GM18909 (cell line): ENCODE results near the gene SLCO2A1.

Experiments used
- ATAC-seq: cut with Tn5 transposase; IDR thresholded peaks from one replicate; pipeline ENCODE4 v1.9.1; 2021; ENCODE audit warnings: mild to moderate bottlenecking; ENCODE audit not compliant: unreplicated experiment, poor library complexity

The SLCO2A1 gene

GRCh38 chr3:134003066-134003465 lies 26.7 kb downstream of the SLCO2A1 start:
- no peak for ATAC-seq

DNA sequence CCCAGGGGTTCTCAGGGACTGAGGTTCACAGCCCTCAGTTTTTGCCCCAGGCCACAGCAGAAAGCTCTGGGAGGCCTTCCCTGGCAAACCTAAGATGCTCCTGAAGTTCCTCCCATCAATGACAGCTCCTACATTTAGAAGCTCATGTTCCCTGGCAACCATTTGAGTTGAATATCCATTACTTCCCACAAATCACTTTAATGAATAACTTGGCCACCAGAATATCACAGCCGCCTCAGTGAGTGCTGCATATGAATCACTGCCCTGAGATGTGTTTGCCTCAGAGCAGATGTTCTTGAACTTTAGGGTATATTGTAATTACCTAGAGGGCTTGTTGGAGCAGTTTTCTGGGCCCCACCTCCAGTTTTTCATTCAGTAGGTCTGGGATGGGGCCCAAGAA lies 27.4 kb downstream of the SLCO2A1 start:
- ATAC-seq: no peak

- ATAC-seq: no peak
Measured at GRCh38 chr3:134001251-134001650, 28.5 kb downstream of the SLCO2A1 start.

DNA sequence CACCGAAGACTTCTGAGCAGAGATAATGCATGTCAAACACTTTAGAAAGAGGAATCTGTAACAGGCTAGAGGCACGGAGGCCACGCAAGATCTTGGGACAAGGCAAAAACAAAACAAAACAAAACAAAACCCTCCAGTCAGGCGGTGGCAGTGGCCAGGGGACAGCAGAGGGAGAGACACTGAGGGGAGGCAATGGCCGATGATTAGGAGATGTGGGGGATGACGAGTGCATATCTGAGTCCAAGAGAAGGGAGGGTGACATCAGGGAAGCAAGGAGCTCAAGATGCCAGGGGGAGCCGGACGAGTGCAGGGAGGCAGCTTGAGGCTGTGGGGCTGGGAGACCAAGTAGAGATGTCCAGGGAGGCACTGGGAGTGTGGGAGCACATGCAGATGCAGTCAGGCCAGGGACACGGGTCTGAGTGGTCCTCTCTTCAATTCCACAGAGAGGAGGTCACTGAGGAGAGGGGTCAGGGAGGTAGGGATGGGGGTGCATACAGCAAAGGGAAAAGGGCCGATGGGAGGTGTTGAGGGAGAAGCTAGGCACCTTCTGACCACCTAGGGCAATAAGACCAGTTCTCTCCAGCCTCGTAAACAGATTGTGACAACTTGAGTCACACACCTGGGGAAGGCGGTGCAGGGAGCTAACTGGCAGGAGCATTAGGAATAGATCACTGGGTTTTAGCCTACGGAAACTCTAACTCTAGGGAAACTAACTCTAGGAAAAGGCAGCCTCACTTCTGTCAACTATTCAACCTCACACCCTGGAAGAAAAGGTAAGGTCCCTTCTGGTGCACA lies 29.6 kb downstream of the SLCO2A1 start:
- no peak for ATAC-seq

GRCh38 chr3:133998691-133999241 lies 31.0 kb downstream of the SLCO2A1 start:
- ATAC-seq: no peak

- no peak for ATAC-seq
Measured at GRCh38 chr3:133997871-133998635, 31.7 kb downstream of the SLCO2A1 start.

GRCh38 chr3:133996996-133997395 lies 32.7 kb downstream of the SLCO2A1 start:
- ATAC-seq: no peak

GRCh38 chr3:133996251-133996661 lies 33.5 kb downstream of the SLCO2A1 start:
- ATAC-seq: no peak

DNA sequence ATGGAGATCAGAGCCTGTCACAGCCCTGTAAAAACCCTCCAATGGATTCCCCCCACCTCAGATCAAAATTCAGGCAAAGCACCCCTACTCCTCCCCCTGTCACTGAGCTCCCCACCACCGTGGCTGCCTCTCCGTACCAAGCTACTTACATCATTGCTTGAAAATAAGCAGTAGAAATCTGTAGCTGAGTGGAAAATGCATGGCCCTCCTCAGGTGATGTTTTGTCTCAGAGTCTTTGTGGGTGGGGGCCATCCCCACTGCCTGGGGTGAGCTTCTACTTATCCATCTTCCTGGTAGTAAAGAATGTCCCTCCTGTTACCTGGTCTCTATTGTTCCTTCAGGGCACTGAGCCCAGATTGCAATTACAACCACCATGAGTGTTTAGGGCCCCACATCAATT lies 34.5 kb downstream of the SLCO2A1 start:
- ATAC-seq: no peak

DNA sequence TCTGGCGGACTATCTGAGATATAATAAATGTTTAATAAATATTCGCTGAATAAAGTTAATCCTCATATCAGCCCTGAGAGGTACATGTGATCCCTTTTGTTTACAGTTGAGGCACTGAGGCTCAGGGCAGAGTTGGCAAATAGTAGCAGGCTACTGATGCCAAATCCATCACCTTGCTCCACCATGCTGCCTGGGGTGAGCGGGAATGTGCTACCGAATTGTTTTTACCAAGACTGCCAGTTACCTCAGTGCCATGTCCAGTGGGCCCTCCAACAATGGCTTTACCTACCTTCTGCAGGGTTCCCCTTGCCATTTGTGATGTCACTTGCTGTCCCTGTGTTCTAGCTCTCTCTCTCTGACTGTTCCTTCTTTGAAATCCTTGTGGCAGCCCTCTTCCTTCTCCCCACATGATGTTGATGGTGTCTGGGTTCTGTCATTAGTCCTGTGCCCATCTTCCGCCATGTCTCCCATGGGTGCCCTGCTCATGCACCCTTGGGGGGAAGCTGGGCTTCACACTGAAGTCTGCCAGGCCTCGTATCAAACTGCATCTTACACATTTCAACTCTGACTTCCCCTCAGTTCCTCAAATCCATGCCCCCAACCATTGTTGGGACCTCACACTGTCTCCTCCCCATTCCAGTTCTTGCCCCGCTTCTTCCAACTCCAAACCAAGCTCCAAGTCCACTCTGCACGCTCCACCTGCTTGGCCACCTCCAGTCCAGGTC lies 35.4 kb downstream of the SLCO2A1 start:
- no peak for ATAC-seq

DNA sequence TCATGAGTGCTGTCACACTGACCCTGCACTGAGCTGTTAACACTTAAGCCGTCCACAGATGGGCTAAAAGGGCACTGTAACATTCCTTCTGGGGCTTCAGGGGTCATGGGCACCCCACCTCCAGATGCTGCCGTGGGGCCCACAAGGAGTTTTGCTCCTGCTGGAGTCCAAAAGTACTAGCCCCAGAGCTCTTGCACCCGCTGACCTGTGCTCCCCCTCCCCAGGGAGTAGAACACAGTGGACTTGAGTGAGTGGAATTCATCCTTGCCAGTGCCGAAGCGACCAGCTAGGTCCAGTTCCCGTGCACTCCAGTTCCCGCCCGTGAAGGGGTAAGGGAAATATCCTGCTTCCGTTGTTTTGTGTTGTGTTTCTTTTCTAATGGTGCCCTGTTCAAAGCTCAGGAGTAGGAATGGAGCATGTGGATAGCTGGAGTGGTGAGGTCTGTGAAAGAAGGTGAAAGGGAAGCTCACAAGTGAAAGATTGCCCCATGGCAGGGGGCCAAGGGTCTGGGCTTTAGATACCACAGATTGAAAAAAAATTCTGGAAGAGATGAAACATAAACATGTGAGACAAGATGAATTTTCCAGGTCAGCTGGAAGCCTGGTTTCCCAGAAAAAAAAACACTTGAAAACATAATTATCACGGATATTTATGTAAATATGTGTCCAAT lies 36.6 kb downstream of the SLCO2A1 start:
- ATAC-seq: no peak

DNA sequence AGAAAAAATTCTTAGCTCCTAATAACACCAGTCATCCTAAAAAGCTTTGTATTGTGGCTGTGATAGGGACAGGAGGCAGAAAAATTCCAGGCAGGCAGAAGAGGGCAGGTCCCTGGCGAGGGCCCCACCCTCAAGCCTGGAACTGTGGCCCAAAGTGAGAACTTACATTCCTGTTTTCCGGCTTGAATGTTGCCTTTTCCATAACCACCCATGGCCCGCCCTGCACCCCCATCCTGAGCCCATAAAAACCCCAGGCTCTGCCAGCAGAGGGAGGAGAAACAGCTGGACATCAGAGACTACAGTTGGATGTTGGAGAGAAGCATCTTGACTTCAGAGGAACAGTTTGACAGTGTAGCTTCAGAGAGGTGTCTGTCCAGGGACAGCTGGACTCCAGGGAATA lies 37.3 kb downstream of the SLCO2A1 start:
- ATAC-seq: no peak

DNA sequence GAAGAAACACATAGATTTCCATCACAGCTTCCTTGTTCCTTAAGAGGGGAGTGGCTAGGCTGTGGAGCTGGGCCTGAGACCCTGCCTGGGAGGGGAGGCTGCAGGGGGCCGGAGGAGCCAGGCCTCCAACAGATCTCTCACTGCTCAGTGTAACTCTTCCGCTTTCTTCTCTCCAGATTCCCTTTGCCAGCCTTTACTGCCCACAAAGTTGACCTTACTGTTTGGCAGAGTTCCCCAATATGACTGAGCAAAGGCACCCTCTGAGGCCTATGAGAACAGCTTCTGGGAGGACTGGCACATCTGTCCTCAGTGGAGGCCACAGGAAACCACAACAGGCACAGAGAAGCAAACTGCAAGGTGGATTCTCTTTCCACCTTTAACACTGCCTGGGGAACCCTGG lies 38.1 kb downstream of the SLCO2A1 start:
- ATAC-seq: peak; percentile 56

DNA sequence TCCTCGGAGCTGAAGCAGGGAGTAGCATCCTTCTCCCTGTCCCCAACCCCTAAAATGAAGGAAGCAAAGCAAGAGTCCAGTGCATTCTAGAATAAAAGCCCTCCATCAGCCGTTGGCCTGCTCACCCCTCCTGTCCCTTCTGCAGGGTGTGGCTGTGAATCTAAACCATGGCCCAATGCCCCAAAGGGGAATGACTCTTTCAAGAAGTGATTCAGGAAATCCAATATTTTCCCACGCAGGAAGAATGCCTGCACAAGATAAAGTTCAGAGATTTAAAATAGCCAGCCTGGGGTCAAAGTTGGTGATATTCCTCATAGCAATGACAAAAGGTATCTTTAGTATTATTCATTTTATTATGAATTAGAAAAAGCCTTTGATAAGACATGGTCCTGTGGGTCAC lies 38.5 kb downstream of the SLCO2A1 start:
- no peak for ATAC-seq

- ATAC-seq: no peak
Measured at GRCh38 chr3:133989936-133990702, 39.6 kb downstream of the SLCO2A1 start.

DNA sequence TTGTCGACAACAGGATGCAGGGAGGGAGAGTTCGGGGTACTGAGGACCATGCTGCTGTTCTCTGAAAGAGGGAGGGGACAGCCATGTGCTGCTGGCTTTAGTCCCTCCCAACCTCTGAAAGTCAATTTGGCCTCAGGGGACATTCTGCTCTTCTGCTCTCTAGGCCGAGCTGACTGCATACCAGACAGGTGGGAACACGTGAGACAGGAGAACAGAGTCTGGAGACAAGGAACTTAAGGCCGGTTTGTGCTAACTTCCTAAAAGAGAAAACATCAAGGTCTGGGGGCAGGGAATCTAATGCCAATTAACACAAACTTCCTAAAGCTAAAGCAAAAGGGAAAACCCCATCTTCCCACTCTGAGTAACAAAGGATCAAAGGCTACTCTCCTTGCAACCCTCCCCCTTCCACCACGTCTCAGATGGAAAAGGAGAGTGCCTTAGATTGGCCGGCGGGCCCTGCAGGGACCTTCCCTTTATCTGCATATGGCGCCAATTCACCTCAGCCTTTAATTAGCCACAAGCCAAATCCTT lies 41.0 kb downstream of the SLCO2A1 start:
- peak; percentile 34 for ATAC-seq

- peak; percentile 58 for ATAC-seq
Measured at GRCh38 chr3:133987948-133988484, 41.7 kb downstream of the SLCO2A1 start.

GRCh38 chr3:133987136-133987535 lies 42.6 kb downstream of the SLCO2A1 start:
- no peak for ATAC-seq

DNA sequence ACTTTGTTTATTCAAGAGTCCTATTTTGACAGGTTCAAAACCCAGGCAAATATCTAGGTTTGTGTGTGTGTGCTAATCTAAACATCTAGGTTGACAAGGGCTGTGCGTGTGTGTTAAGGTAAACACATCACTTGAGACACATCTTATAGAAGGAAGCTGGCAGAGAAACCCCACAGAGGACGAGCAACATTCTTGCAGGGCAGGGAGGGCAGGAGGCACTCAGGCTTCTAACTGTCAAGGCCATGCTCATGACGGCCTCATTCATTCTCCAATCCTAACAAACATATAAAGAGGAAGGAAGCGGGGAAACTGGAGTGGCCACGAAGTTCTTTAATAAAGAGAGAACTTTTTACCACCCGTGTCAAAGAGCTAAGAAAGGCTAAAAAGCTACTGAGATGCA lies 43.4 kb downstream of the SLCO2A1 start:
- no peak for ATAC-seq
